Mesothelial cell of epicardium (in vitro differentiated cells): Measurements from ENCODE around the gene UMOD. TPM values are rescaled to one million over a fixed set of nuclear protein-coding genes. Genes with fewer than 3 reads are reported as not detected.

ENCODE experiments used
- DNase-seq, 2 experiments: peaks; one replicate each; pipeline ENCODE4 v3.0.0; 2021; ENCODE audit warnings: low spot score in 2 of 2; ENCODE audit not compliant: unreplicated experiment in 2 of 2
- H3K27ac Mint-ChIP-seq: 2 replicates; pipeline ENCODE4 v1.8.0; 2021; ENCODE audit warnings: mixed read lengths
- H3K27me3 Mint-ChIP-seq: 2 replicates; pipeline ENCODE4 v1.8.0; 2021; ENCODE audit warnings: low read depth, mixed read lengths
- H3K36me3 Mint-ChIP-seq: 2 replicates; pipeline ENCODE4 v1.8.0; 2021; ENCODE audit warnings: mixed read lengths
- H3K4me1 Mint-ChIP-seq: 2 replicates; pipeline ENCODE4 v1.8.0; 2021; ENCODE audit warnings: mixed read lengths
- H3K4me3 Mint-ChIP-seq: 2 replicates; pipeline ENCODE4 v1.8.0; 2021; ENCODE audit warnings: mild to moderate bottlenecking, moderate library complexity, mixed read lengths
- H3K9me3 Mint-ChIP-seq: 2 replicates; pipeline ENCODE4 v1.8.0; 2021; ENCODE audit warnings: mixed read lengths
- CTCF ChIP-seq: fragments of 200-600 bp; sonication (generic); IDR thresholded peaks from one replicate; pipeline ENCODE4 v1.5.0; 2021; ENCODE audit warnings: antibody characterized with exemption; ENCODE audit not compliant: unreplicated experiment
- total RNA-seq: library from RNA; stranded (reverse); gene quantifications from 3 replicates; pipeline ENCODE4 v1.2.1, GENCODE V29; 2021

The UMOD gene
- total RNA-seq, 1 donor from 2014 or later = not detected

- Mint-ChIP-seq H3K4me3 (no peak overlapping the region), H3K27ac (no peak overlapping the region)
- TF ChIP-seq CTCF = no peak
These were observed 4.7 kb downstream of the UMOD start for GRCh38 chr16:20347666-20348364.

GRCh38 chr16:20344611-20345010 is 7.9 kb downstream of the UMOD start:
- DNase-seq = no peak
- Mint-ChIP-seq H3K27ac (no peak overlapping the region), H3K36me3 (no peaks in the 10 kb centered on the region), H3K27me3 (peaks cover 3% of the 10 kb centered on the region), H3K4me3 (no peak overlapping the region), H3K4me1 (no peaks in the 10 kb centered on the region), H3K9me3 (no peaks in the 10 kb centered on the region)
- TF ChIP-seq CTCF = no peak

More at GRCh38 chr16:20347666-20348364, 4.7 kb downstream of the UMOD start:
- Mint-ChIP-seq H3K4me1 (no peaks in the 10 kb centered on the region), H3K36me3 (no peaks in the 10 kb centered on the region), H3K27me3 (peaks cover 9% of the 10 kb centered on the region), H3K9me3 (no peaks in the 10 kb centered on the region)
- DNase-seq = no peak

GRCh38 chr16:20339744-20340143 is 12.8 kb downstream of the UMOD start:
- Mint-ChIP-seq H3K9me3 (no peaks in the 10 kb centered on the region), H3K27ac (no peak overlapping the region), H3K27me3 (peaks cover 26% of the 10 kb centered on the region), H3K4me3 (no peak overlapping the region), H3K4me1 (no peaks in the 10 kb centered on the region), H3K36me3 (no peaks in the 10 kb centered on the region)
- no peak for TF ChIP-seq CTCF
- no peak for DNase-seq

- Mint-ChIP-seq H3K27ac (no peak overlapping the region), H3K36me3 (no peaks in the 10 kb centered on the region), H3K27me3 (peaks cover 26% of the 10 kb centered on the region), H3K4me1 (no peaks in the 10 kb centered on the region), H3K4me3 (no peak overlapping the region), H3K9me3 (no peaks in the 10 kb centered on the region)
- no peak for TF ChIP-seq CTCF
- no peak for DNase-seq
These were observed 15.6 kb downstream of the UMOD start for GRCh38 chr16:20336955-20337354.

GRCh38 chr16:20334396-20334795 is 18.1 kb downstream of the UMOD start:
- no peak for DNase-seq
- no peak overlapping the region for H3K4me3 Mint-ChIP-seq
- H3K9me3 Mint-ChIP-seq = no peaks in the 10 kb centered on the region
- peaks cover 26% of the 10 kb centered on the region for H3K27me3 Mint-ChIP-seq
- no peaks in the 10 kb centered on the region for H3K4me1 Mint-ChIP-seq
- TF ChIP-seq CTCF = no peak
- H3K27ac Mint-ChIP-seq = no peak overlapping the region
- no peaks in the 10 kb centered on the region for H3K36me3 Mint-ChIP-seq
